Measurements from ENCODE around the gene SH3TC1.

Gene SH3TC1

GRCh38 chr4:8267077-8267476 lies 68.0 kb downstream of the SH3TC1 start:
- peak; percentile 21 for DNase-seq

GRCh38 chr4:8268211-8268610 lies 69.1 kb downstream of the SH3TC1 start:
- DNase-seq, result no peak

GRCh38 chr4:8268901-8269534 lies 69.9 kb downstream of the SH3TC1 start:
- DNase-seq, result no peak

GRCh38 chr4:8269535-8270417 lies 70.7 kb downstream of the SH3TC1 start, which contains the start of gene HTRA3:
Gene HTRA3, plus strand, starts transcription at chr4:8269754. Its CDS starts 215 bp downstream, at chr4:8269969.
- DNase-seq, result peak; percentile 55

GRCh38 chr4:8270418-8270771 lies 71.3 kb downstream of the SH3TC1 start:
- DNase-seq, result no peak

- DNase-seq, result no peak
Measured at GRCh38 chr4:8270912-8271815, 72.1 kb downstream of the SH3TC1 start.

- no peak for DNase-seq
Measured at GRCh38 chr4:8271821-8272220, 72.7 kb downstream of the SH3TC1 start.

- no peak for DNase-seq
Measured at GRCh38 chr4:8272472-8273428, 73.7 kb downstream of the SH3TC1 start.

GRCh38 chr4:8273450-8273849 lies 74.4 kb downstream of the SH3TC1 start:
- DNase-seq, result no peak

GRCh38 chr4:8274066-8274652 lies 75.1 kb downstream of the SH3TC1 start:
- DNase-seq, result no peak

- peak; percentile 79 for DNase-seq
Measured at GRCh38 chr4:8274765-8275547, 75.9 kb downstream of the SH3TC1 start.

- DNase-seq, result no peak
Measured at GRCh38 chr4:8275548-8275910, 76.4 kb downstream of the SH3TC1 start.

- no peak for DNase-seq
Measured at GRCh38 chr4:8276358-8277240, 77.5 kb downstream of the SH3TC1 start.

GRCh38 chr4:8277356-8278008 lies 78.4 kb downstream of the SH3TC1 start:
- DNase-seq, result no peak

GRCh38 chr4:8278009-8278395 lies 78.9 kb downstream of the SH3TC1 start:
- DNase-seq, result no peak

GRCh38 chr4:8278421-8279287 lies 79.6 kb downstream of the SH3TC1 start:
- DNase-seq, result peak; percentile 87

GRCh38 chr4:8279321-8280157 lies 80.4 kb downstream of the SH3TC1 start:
- no peak for DNase-seq
